HG03196 (cell line): ENCODE data around the gene PCNX2.

ENCODE experiments used
- ATAC-seq: cut with Tn5 transposase; IDR thresholded peaks from one replicate; pipeline ENCODE4 v1.9.1; 2021; ENCODE audit not compliant: unreplicated experiment

Gene PCNX2, protein sequence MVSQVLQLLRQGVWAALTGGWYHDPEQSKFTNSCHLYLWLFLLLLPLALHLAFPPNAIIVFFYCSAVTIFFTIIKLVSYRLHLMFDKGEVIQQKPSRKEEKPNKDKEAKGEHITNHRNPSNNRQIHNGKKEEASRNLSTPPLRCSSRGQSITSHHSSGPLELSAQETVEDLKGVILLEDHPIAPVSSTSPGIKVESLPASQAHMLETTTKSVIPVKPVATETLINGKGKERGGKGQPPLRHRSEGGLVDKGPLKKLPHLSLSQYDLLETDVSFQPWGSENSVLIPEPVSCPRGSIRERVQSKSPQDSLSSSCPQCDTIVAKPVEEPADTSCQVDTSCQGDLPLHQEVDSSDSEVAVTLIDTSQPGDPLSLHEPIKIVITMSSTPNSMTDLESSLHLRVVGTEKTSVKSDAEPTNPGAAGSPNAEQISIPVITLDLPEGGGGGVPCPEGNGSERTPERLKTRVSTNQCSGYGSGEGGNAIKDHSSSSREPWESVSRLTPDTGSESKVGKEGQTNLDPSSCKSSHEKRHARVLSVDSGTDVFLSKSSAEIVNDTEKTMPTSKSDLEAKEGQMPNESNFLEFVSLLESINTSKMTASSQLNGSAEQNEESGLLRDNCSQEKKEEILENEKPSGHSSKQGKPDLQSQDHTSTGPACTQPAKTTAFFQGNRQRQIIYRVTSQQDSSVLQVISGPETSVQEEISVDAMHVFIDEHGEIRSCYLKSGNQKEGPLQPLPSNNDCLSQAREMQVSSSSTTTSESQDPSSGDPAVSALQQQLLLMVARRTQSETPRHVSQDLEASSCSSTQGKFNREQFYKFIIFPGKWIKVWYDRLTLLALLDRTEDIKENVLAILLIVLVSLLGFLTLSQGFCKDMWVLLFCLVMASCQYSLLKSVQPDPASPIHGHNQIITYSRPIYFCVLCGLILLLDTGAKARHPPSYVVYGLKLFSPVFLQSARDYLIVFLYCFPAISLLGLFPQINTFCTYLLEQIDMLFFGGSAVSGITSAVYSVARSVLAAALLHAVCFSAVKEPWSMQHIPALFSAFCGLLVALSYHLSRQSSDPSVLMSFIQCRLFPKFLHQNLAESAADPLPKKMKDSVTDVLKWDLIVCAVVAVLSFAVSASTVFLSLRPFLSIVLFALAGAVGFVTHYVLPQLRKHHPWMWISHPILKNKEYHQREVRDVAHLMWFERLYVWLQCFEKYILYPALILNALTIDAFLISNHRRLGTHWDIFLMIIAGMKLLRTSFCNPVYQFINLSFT (N-terminal part only)

DNA sequence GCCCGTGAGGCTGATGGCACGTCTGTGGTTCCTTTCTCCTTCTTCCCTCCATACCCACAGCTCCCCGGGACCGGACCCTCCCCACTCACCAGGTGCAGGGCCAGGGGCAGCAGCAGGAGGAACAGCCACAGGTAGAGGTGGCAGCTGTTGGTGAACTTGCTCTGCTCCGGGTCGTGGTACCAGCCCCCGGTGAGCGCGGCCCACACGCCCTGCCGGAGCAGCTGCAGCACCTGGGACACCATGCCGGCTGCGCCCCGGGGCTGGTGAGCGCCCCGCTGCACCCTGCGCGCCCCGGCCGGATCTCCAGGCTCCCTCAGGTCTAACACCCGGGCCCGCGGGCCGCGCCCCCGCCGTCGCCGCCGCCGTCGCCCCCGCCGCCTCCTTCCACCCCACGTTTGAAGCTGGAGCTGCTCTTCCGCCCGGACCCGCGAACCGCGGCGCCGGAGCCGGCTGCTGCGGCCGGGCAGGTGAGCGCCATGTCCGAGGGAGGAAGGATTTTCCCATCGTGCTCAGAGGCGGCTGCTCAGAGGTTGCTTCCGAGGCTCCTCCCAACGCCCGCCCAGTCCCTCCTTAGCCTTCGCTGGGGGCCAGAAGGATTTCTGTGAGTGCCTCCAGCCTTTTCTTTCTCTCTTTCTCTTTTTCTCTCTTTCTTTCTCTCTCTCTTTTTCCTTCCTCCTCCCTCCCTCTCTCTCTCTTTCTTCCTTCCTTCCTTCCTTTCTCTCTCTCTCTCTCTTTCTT is at the start of gene PCNX2:
Gene PCNX2, minus strand, starts transcription at position 489 of the 738 bp plus-strand sequence. Its CDS starts 247 bp downstream, at position 242.
- ATAC-seq = peak; percentile 94

DNA sequence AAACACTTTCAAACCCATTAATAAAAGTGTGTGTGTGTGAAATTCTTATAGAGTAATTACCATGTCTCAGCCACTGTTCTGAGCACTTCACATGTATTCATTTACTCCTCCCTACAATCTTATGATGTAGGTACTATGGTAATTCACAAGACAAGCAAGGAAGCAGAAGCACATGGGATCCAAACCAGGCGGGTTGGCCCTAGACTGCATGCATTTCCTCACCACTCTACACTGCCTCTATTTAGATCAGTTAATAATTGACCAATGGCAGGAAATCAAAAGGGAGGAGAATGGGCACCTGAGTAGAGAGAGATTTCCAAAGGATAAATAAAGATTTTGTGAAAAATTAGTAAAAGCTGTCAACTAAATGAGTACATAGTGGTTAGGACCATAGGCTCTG is 47.7 kb upstream of the PCNX2 start:
- ATAC-seq = no peak

DNA sequence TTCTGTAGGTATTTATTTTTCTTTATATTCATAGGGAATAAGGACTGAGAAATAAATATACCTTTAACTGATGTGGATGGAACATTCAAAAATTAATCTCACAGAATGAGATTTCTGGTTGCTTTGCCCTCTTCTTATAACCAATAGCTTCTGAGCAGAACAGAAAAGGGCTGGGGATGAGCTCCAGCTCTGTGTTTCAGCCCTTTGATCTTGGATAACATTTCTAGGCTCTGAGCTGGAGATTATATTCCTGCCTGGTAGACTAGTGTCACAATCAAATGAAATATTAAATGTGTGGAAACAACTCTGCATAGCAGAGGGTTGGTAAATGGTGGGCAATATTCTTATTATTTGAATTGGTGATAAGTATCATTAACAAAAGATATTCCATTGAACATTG is 46.6 kb upstream of the PCNX2 start:
- ATAC-seq = no peak

DNA sequence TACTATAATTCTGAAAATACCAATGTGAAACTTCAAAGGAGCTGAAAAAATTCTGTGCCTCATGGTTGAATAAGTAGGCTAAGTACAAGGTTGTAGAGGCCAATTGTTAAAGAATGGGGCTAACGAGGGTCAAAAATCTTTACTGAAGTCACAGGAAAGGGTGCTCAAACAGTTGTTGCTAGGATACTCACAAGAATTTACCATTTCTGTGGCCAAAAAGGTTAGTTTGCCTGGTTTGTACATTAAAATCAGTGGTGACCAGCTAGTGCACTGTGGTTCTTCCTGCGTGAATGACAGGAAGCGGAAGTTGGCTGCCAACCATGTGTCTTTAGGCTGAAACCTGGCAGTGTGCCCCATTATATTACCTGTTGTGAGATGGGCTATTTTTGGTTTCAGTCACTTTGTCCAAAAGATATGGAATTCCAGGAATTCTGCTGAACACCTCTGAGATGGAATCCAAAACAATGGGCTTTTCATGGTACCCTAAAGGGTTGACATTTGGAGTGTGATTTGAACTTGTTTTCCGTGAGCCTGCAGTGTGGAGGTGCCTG is 45.5 kb upstream of the PCNX2 start:
- ATAC-seq = no peak

DNA sequence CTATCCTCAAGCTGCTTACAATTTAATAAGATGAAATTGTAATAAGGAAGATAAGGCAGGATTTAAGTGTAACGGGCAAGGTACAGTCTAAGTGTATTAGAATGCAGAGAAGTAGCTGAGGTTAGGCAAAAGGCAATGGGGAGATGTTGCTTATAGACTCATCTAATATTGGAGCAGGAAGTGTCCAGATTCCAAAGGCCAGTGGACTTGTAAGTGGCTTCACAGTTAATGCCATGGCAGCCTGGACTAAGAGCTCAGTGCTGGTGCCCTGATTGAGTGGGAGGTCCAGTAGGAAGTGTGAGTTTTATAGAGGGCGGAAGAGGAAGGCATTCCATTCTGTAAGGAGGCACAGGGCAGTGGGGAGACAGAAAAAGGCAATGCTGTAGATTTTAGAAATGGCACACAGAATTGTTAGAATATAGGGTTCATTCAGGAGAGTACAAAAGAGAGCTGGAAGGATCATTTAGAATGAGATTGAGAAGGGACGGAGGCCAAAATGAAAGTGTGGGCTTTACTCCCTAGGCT is 44.6 kb upstream of the PCNX2 start:
- ATAC-seq = no peak

DNA sequence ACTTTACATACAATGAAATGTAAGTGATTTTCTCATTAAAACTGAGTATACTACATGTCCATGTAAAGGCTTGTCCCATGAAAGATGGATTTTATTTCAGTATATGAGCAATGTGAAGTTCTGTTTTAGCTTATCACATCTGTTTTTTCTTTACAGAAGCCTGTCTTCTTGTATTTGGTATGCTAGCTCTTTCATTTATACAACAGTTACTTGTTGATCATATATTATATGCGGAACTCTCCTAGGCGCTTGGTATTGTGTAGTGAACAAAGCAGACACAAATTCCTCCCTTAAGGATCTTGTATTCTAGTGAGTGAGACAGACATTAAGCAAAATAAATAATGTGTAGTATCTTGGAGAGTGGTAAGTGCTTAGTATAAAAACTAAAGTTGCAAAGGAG is 42.6 kb upstream of the PCNX2 start:
- no peak for ATAC-seq

DNA sequence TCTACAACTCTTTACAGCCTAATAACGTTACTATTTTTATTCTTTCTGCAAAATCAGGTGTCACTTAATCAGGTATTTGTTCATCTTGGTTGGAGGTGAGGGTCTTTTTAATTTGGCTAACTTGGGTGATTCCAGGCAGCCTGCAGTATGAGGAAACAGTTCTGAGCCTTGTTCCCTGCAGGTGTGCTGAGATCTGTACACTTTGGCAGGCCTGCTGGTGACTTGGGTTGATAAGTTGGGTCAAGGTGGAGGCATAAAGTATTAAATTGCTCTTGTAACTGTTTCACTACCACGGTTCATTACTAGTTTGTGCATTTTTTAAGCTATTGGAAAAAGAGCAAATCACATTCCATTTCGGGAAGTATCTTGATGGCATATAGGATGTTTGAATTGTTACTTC is 42.0 kb upstream of the PCNX2 start:
- ATAC-seq = no peak

DNA sequence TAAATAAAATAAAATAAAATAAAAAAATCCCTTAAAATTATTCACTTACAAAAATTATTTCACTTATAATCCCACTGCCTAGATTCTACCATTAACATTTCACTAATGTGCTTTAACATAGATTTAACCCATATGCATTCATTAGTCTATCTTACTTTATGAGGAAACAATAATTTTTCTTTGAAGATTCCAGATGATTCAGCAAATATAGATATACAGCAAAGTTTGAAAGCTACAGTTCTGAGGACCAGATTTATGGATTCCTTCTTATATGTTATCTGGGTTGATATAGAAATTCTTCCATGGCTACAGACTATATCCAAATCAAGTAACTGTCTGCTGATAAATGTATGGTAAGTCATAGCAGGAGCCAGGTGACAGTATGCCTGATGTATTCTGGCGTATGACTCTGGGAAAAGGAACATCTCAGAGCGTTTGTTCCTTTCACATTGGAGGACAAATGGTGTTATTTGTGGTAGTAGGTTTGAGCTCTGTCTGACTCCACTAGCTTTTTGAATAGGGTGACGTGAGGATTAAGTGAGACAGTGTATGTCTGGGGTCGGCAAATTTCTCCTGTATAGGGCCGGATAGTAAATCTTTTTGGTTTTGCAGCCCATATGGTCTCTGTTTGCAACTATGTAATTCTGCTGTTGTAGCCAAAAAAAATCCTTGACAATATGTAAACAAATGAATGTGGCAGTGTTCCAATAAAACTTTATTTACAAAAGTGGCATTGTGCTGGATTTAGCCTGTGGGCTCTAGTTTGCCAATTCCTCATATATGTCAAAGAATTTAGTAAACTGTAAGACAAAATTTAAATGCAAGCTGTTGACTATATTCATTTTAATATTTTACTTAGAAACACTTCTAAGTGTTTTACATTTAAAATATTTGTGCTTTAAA is 41.3 kb upstream of the PCNX2 start:
- no peak for ATAC-seq

DNA sequence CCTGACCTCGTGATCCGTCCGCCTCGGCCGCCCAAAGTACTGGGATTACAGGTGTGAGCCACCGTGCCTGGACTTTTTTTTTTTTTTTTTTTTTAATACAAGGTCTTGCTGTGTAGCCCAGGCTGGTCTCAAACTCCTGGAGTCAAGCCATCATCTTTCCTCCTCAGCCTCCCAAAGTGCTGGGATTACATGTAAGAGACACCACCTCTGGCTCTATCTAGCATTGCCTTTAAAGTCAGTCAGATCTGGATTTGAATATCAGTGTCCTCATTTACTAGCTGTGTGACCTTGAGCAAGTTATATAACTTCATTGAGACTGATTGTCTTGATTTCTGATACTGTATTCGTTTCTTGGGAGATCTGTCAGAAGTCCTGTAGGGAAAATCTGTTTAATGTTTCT is 38.6 kb upstream of the PCNX2 start:
- ATAC-seq = no peak

DNA sequence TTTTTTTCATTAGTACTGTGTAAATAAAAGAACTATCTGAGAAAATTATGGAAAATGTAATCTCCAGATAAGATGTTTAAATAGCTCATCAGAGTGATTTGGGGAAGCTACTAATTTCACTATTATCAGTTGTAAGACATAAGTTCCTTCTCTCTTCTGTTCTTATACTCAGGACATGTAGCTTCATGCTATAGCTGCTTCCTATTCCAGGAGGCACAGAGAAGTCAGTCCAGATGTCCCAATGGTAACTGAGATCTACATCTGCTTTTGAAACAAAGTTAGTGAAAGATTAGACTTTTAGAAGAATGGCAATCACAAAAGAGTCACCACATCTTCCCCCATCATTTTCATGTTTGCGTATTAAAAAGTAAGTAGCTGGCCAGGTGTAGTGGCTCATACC is 37.6 kb upstream of the PCNX2 start:
- no peak for ATAC-seq

DNA sequence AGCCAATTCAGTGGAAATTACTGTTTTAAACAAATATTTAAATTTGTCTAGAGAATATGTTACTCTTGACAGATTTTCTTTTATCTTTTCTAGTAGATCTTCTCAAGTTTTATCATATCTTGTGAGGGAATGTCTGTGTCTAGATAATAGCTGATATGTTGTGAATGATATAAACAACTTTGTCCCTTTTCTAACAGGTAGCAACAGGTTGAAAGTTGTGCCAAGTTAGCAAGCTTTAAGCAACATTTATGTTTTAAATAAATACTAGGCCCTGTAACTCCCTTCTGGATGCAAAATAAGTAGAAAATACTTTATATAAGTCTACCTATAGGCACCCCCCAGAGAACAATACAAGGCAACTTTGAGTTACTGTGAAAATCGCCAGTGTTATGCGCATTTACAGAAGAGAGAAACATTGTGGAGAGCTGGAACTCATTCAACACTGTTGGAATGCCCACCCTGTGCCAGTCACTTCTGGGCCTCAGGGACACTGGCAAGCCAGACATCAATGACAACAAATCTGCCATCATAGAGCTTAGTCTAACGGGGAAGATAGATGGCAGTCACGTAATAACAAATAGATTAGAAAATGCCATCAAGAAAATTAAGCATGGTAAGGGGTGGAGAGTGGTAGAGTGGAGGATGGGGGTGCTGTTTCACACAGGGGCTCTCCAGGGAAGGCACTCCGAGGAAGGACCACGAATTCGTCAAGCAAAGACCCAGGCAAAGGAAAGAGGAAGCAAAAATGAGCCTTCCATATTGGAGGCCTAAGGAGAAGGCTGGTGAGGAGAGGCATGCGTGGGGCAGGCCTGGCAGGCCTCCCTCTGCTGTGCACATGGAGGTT is 36.4 kb upstream of the PCNX2 start:
- no peak for ATAC-seq

DNA sequence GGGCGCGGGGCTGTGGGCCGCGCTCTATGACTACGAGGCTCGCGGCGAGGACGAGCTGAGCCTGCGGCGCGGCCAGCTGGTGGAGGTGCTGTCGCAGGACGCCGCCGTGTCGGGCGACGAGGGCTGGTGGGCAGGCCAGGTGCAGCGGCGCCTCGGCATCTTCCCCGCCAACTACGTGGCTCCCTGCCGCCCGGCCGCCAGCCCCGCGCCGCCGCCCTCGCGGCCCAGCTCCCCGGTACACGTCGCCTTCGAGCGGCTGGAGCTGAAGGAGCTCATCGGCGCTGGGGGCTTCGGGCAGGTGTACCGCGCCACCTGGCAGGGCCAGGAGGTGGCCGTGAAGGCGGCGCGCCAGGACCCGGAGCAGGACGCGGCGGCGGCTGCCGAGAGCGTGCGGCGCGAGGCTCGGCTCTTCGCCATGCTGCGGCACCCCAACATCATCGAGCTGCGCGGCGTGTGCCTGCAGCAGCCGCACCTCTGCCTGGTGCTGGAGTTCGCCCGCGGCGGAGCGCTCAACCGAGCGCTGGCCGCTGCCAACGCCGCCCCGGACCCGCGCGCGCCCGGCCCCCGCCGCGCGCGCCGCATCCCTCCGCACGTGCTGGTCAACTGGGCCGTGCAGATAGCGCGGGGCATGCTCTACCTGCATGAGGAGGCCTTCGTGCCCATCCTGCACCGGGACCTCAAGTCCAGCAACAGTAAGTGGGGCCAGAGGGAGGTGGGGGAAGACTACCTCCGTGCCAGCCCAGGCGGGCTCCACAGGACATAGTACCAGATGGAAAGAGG is 32.8 kb upstream of the PCNX2 start:
- peak; percentile 28 for ATAC-seq

DNA sequence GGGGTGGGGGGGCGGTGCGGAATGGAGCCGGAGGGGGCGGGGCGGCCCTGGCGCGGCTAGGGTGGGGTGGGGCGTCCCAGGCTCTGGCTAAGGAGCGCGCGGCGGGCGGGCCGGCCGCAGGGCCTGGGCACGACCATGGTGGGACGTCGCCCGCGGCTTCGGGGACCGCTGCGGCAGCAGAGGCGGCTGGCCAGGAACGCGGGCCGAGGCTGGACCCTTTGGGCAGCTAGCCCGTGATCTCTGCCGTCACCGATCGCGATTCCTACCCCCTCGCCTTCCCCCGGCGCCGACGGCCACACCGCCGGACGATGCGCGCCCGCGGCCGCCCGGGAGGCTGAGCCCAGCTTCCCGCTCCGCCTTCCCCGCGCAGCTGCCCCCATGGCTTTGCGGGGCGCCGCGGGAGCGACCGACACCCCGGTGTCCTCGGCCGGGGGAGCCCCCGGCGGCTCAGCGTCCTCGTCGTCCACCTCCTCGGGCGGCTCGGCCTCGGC is 32.2 kb upstream of the PCNX2 start, which contains the start of gene MAP3K21:
Gene MAP3K21, plus strand, starts transcription at position 74 of the 491 bp plus-strand sequence. Its CDS starts 305 bp downstream, at position 379.
- ATAC-seq = peak; percentile 50

DNA sequence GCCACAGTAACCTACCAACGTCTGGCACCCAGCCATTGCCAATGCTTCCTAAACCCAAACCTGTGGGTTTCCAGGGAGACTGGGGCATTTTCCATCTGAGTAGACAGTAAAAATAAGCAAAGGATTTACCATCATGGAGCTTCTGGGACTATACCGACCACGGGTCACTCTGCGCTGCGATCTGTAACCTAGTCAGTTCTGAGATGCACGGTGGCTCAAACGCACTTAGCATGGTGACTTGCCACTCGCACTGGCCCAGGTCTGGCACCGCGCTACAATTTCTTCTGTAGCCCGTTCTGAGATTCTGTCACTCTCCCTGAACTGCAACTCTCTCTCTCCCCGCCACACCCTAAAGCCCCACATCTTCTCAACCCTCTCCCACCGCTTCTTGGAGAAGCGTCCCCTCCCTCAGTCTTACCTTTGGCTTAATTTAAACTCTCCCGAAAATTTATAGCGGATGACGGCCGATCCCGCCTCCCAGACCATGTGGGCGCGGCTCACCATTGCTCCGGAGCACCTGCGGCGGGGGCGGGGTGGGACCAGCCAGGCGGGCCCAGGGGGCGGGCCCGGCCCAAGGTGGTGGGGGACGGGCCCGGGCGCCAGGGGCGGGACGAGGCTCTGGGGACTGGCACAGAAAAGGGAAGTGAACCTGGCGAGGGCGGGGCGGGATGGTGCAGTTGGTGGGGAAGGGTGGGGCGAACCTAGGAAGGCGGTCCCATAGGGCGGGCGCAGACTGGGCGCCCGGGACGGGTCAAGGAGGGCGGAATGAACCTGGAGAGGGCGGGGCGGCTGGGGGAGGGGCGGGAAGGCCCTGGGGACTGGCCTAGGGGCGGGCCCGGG is 31.5 kb upstream of the PCNX2 start:
- ATAC-seq = peak; percentile 92

DNA sequence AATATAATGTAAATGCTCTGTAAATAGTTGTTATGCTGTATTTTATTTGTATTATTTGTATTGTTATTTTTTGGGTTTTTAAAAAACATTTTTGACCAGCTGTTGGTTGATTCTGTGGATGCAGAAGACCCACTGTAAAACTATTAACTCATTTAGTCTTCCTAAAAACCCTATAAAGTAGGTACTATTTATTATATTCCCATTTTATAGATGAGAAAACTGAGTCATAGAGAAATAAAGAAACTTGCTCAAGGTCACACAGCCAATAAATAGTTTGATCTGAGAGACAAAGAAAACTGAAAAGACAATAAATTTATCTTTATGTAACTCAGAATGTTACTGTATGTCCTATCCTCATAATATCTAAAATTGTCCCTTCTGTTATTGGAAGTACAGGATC is 30.8 kb upstream of the PCNX2 start:
- no peak for ATAC-seq

DNA sequence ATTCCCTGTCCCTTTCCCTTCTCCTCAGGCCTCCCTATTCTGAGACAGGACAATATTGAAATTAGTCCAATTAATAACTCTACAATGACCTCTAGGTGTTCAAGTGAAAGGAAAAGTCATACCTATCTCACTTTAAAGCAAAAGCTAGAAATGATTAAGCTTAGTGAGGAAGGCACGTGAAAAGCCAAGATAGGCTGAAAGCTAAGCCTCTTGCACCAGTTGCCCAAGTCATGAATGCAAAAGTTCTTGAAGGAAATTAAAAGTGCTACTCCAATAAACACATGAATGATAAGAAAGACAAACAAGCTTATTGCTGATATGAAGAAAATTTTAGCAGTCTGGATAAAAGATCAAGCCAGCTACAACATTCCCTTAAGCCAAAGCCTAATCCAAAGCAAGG is 28.2 kb upstream of the PCNX2 start:
- ATAC-seq = no peak
